DND-41 (cell line): ENCODE data around the gene DEFB114.

ENCODE experiments used
- ATAC-seq: fragments of 200-7000 bp; cut with Tn5 transposase; 3 replicates; pipeline ENCODE4 v1.9.1; 2021; ENCODE audit warnings: low read depth; ENCODE audit not compliant: insufficient read depth
- DNase-seq: peaks from one replicate; pipeline ENCODE4 v3.0.0-alpha.2; 2020
- H2AFZ ChIP-seq: 2 replicates; pipeline ENCODE4 v1.6.0; 2012; ENCODE audit warnings: low read depth, low read length
- H3K27ac ChIP-seq: 2 replicates; pipeline ENCODE4 v1.5.1; 2012; ENCODE audit warnings: low read length, inconsistent platforms
- H3K27me3 ChIP-seq: fragments of 200-600 bp; sonication (generic); 2 replicates; pipeline ENCODE4 v1.6.0; 2012; ENCODE audit warnings: low read length, mild to moderate bottlenecking, inconsistent platforms; ENCODE audit not compliant: insufficient read depth, poor library complexity
- H3K36me3 ChIP-seq: 2 replicates; pipeline ENCODE4 v1.5.1; 2012; ENCODE audit warnings: low read length, inconsistent platforms; ENCODE audit not compliant: insufficient read depth
- H3K4me1 ChIP-seq: 2 replicates; pipeline ENCODE4 v1.5.1; 2012; ENCODE audit warnings: mild to moderate bottlenecking, low read length; ENCODE audit not compliant: insufficient read depth
- H3K4me2 ChIP-seq: 2 replicates; pipeline ENCODE4 v1.6.0; 2012; ENCODE audit warnings: mild to moderate bottlenecking, moderate library complexity, low read length, inconsistent platforms; ENCODE audit not compliant: insufficient read depth
- H3K4me3 ChIP-seq, 2 experiments: fragments of 200-600 bp in 1 of 2; shearing (Covaris generic) in 1 of 2; 2 replicates each; pipeline ENCODE4 v1.5.1; 2012 to 2016; ENCODE audit warnings: inconsistent platforms in 2 of 2, low read length in 2 of 2, mild to moderate bottlenecking in 2 of 2, low read depth in 1 of 2, moderate library complexity in 1 of 2
- H3K79me2 ChIP-seq: 2 replicates; pipeline ENCODE4 v1.6.0; 2012; ENCODE audit warnings: low read length, inconsistent platforms; ENCODE audit not compliant: insufficient read depth
- H3K9ac ChIP-seq: 2 replicates; pipeline ENCODE4 v1.6.0; 2012; ENCODE audit warnings: low read depth, mild to moderate bottlenecking, inconsistent platforms, low read length, moderate library complexity
- H3K9me3 ChIP-seq: 2 replicates; pipeline ENCODE4 v1.5.1; 2012; ENCODE audit warnings: low read length, moderate library complexity, mild to moderate bottlenecking, inconsistent platforms; ENCODE audit not compliant: insufficient read depth, severe bottlenecking
- H4K20me1 ChIP-seq: 2 replicates; pipeline ENCODE4 v1.6.0; 2012; ENCODE audit warnings: low read length; ENCODE audit not compliant: insufficient read depth
- CTCF ChIP-seq: IDR thresholded peaks from 2 replicates; pipeline ENCODE4 v1.5.1; 2012; ENCODE audit warnings: borderline replicate concordance, low read length, moderate library complexity, mild to moderate bottlenecking; ENCODE audit not compliant: poor library complexity, severe bottlenecking; ENCODE audit errors: extremely low read depth
- EZH2 ChIP-seq: IDR thresholded peaks from 3 replicates; pipeline ENCODE4 v1.6.1; 2012; ENCODE audit warnings: borderline replicate concordance, low read depth, mild to moderate bottlenecking, moderate library complexity, low read length, inconsistent platforms; ENCODE audit not compliant: severe bottlenecking

DEFB114 gene

GRCh38 chr6:49955847-49956246 lies 8.1 kb downstream of the DEFB114 start:
- H3K36me3 ChIP-seq, result no peaks in the 10 kb centered on the region
- no peak overlapping the region for H3K9ac ChIP-seq
- no peak overlapping the region for H3K27ac ChIP-seq
- ATAC-seq, result no peak
- no peaks in the 10 kb centered on the region for H4K20me1 ChIP-seq
- TF ChIP-seq CTCF (no peak), EZH2 (no peak)
- no peaks in the 10 kb centered on the region for H3K9me3 ChIP-seq
- H3K4me2 ChIP-seq, result no peak overlapping the region
- H2AFZ ChIP-seq, result no peak overlapping the region
- H3K79me2 ChIP-seq, result no peaks in the 10 kb centered on the region
- no peak for DNase-seq
- H3K4me3 ChIP-seq, result no peak overlapping the region
- H3K4me1 ChIP-seq, result no peaks in the 10 kb centered on the region
- H3K27me3 ChIP-seq, result no peaks in the 10 kb centered on the region

- ATAC-seq, result no peak
Measured at GRCh38 chr6:49951926-49952325, 12.0 kb downstream of the DEFB114 start.

GRCh38 chr6:49950415-49950751 lies 13.6 kb downstream of the DEFB114 start:
- Histone ChIP-seq H3K9me3 (no peaks in the 10 kb centered on the region), H3K4me3 (no peak overlapping the region), H3K4me1 (no peaks in the 10 kb centered on the region), H2AFZ (no peak overlapping the region), H3K4me2 (no peak overlapping the region), H3K79me2 (no peaks in the 10 kb centered on the region), H3K36me3 (no peaks in the 10 kb centered on the region), H4K20me1 (no peaks in the 10 kb centered on the region), H3K9ac (no peak overlapping the region), H3K27ac (no peak overlapping the region), H3K27me3 (no peaks in the 10 kb centered on the region)
- DNase-seq, result no peak
- no peak for ATAC-seq
- TF ChIP-seq EZH2, result no peak

More at GRCh38 chr6:49951926-49952325, 12.0 kb downstream of the DEFB114 start:
- no peaks in the 10 kb centered on the region for H3K79me2 ChIP-seq
- TF ChIP-seq EZH2 (no peak), CTCF (no peak)
- no peaks in the 10 kb centered on the region for H4K20me1 ChIP-seq
- H3K9me3 ChIP-seq, result no peaks in the 10 kb centered on the region
- no peaks in the 10 kb centered on the region for H3K27me3 ChIP-seq
- no peak overlapping the region for H2AFZ ChIP-seq
- no peak for DNase-seq
- H3K27ac ChIP-seq, result no peak overlapping the region
- H3K4me1 ChIP-seq, result no peaks in the 10 kb centered on the region
- no peaks in the 10 kb centered on the region for H3K36me3 ChIP-seq
- no peak overlapping the region for H3K4me3 ChIP-seq
- no peak overlapping the region for H3K9ac ChIP-seq
- H3K4me2 ChIP-seq, result no peak overlapping the region

GRCh38 chr6:49949062-49949461 lies 14.9 kb downstream of the DEFB114 start:
- ATAC-seq, result no peak
- Histone ChIP-seq H3K27me3 (no peaks in the 10 kb centered on the region), H3K4me1 (no peaks in the 10 kb centered on the region), H2AFZ (no peak overlapping the region), H3K9me3 (no peaks in the 10 kb centered on the region), H3K4me2 (no peak overlapping the region), H3K27ac (no peak overlapping the region), H3K36me3 (no peaks in the 10 kb centered on the region), H4K20me1 (no peaks in the 10 kb centered on the region), H3K79me2 (no peaks in the 10 kb centered on the region), H3K4me3 (no peak overlapping the region), H3K9ac (no peak overlapping the region)
- no peak for DNase-seq
- TF ChIP-seq EZH2 (no peak), CTCF (no peak)
